ENCODE data around the gene CD180. TPM values are rescaled to one million over a fixed set of nuclear protein-coding genes. Genes with fewer than 3 reads are reported as not detected.

CD180 gene
- total and polyA plus RNA-seq, 8 donors = under 0.01 to 2.6 (median 0.37) TPM; not detected in 1

DNA sequence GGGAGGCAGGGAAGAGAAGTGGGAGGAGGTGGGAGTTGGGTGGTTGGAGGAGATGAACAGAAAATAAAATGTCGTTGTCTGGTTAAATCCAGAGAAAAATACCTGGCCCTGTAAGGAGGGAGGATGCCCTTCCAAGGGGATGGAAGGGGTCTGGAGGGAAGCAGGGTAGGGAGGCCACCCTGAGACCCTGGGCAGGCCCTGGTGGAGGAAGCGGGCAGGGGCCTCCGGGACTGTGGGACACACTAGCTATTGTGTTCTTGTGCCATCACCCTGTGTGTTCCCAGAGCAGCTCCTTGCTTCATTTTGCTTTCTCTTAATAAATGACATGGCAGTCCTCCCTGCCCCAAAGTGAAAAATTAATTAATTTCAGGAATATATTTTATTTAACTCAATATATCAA is 11.8 kb upstream of the CD180 start:
- H3K36me3 ChIP-seq = no peaks in the 10 kb centered on the region
- no peaks in the 10 kb centered on the region for H3K27me3 ChIP-seq
- H3K27ac ChIP-seq = no peak overlapping the region
- no peak for TF ChIP-seq POLR2A (IDR thresholded peaks at IDR 0.05)
- TF ChIP-seq, protein P1, sequence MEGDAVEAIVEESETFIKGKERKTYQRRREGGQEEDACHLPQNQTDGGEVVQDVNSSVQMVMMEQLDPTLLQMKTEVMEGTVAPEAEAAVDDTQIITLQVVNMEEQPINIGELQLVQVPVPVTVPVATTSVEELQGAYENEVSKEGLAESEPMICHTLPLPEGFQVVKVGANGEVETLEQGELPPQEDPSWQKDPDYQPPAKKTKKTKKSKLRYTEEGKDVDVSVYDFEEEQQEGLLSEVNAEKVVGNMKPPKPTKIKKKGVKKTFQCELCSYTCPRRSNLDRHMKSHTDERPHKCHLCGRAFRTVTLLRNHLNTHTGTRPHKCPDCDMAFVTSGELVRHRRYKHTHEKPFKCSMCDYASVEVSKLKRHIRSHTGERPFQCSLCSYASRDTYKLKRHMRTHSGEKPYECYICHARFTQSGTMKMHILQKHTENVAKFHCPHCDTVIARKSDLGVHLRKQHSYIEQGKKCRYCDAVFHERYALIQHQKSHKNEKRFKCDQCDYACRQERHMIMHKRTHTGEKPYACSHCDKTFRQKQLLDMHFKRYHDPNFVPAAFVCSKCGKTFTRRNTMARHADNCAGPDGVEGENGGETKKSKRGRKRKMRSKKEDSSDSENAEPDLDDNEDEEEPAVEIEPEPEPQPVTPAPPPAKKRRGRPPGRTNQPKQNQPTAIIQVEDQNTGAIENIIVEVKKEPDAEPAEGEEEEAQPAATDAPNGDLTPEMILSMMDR (IDR thresholded peaks at IDR 0.05) = no peak
- TF ChIP-seq POLR2AphosphoS5 (IDR thresholded peaks at IDR 0.05) = no peak
- no peak for TF ChIP-seq EP300 (IDR thresholded peaks at IDR 0.05)
- no peaks in the 10 kb centered on the region for H3K9me3 ChIP-seq
- WGBS, 5 donors = 90 to 98% (median 97%) methylated on average over 3 of the region's 3 CpGs
- peaks cover 7 to 52% (median 12%) of the 10 kb centered on the region in 4 donors for H3K4me1 ChIP-seq
- H3K4me3 ChIP-seq = no peak overlapping the region
- intact Hi-C loops (cut with DNase I; ENCODE audit: low total_unique reads) = loop anchor here (5.0 to 10.0 kb wide), 2 partner anchors 46 to 404 kb away; no protein-coding TSS in a partner anchor
- no peak for DNase-seq

DNA sequence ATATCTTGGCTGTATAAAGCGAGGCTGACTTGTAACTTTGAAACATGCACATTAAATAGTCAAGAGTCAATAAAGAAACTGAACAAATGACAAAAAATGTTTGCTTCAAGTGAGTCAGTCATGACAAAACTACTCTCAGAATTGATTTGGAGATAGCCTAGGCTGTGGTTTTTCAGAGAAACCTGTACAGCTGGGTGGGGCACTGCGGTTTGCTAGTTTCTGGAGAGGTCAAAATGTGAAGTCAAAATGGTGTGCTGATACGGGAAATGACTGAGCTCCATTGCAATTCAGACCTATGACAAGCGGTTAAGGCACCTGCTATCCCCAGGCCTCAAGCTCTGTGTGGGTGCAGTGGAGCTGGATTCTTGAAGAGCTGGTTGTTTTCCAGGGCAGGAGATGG is 10.3 kb upstream of the CD180 start:
- H3K27me3 ChIP-seq = no peaks in the 10 kb centered on the region
- no peaks in the 10 kb centered on the region for H3K9me3 ChIP-seq
- 25 to 50% (median 44%) methylated on average over 4 of the region's 4 CpGs for WGBS, 5 donors
- no peaks in the 10 kb centered on the region for H3K36me3 ChIP-seq
- peak overlapping the region in 3 of 5 donors; percentile 41 to 80 (median 64) for H3K27ac ChIP-seq
- TF ChIP-seq POLR2A (IDR thresholded peaks at IDR 0.05) (no peak), POLR2AphosphoS5 (IDR thresholded peaks at IDR 0.05) (peak in 2 of 3 donors; percentile 31 to 71)
- H3K4me1 ChIP-seq = peaks cover 7 to 53% (median 12%) of the 10 kb centered on the region in 4 donors
- intact Hi-C loops (cut with DNase I; ENCODE audit: low total_unique reads) = loop anchor here (5.0 to 10.0 kb wide), 2 partner anchors 45 to 402 kb away; no protein-coding TSS in a partner anchor
- peak; percentile 72 to 90 for DNase-seq
- H3K4me3 ChIP-seq = no peak overlapping the region

DNA sequence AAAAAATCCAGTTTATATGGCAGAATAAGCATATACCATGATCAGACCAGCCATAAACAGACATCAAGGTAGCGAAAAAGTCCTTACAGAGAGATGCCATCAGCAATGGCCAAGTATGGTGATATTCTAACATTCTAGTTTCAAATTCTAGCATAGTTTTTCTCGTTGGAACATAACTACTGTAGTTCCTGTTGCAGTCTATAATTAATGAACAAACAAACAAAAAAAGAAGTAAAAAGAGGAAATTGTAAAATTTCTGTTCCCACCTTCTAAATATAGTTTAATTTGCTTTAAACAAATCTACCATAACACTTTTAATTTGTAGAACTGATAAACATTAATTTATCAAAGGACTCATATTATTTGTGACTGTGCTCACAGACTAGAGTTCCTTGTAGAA is 9.9 kb upstream of the CD180 start:
- no peak for DNase-seq
- H3K36me3 ChIP-seq = no peaks in the 10 kb centered on the region
- no peak overlapping the region for H3K4me3 ChIP-seq
- intact Hi-C loops (cut with DNase I; ENCODE audit: low total_unique reads) = loop anchor here (5.0 to 10.0 kb wide), 2 partner anchors 44 to 402 kb away; no protein-coding TSS in a partner anchor
- TF ChIP-seq, protein P1 (IDR thresholded peaks at IDR 0.05) = no peak
- TF ChIP-seq POLR2A (IDR thresholded peaks at IDR 0.05) (no peak), EP300 (IDR thresholded peaks at IDR 0.05) (no peak)
- H3K27me3 ChIP-seq = no peaks in the 10 kb centered on the region
- no peaks in the 10 kb centered on the region for H3K9me3 ChIP-seq
- 63 to 72% (median 66%) methylated on average over 2 of the region's 2 CpGs for WGBS, 5 donors
- H3K27ac ChIP-seq = peak overlapping the region in 4 of 5 donors; percentile 21 to 80 (median 50)
- H3K4me1 ChIP-seq = peaks cover 7 to 53% (median 12%) of the 10 kb centered on the region in 4 donors

DNA sequence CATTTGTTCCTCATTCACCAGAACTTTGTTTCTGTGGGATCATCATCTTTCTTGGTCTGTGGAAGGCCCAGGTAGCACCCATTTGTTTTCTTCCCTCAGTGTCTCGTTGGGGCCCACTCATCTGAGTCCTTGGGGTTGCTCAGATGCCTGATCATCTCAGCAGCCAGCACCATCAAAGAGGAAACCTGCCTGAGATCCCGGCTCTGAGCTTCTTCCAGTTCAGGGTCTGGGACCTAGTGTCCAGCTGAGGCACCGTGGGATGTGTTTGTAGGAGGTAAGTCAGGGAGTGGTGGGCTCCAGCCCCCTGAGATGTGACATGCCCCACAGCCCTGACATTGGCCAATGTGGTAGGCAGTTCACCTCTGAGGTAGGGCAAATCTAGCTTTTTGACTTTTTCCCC is 9.4 kb upstream of the CD180 start:
- H3K4me3 ChIP-seq = no peak overlapping the region
- peaks cover 0 to 3% (median 0%) of the 10 kb centered on the region in 4 donors for H3K9me3 ChIP-seq
- H3K36me3 ChIP-seq = no peaks in the 10 kb centered on the region
- H3K27me3 ChIP-seq = no peaks in the 10 kb centered on the region
- H3K4me1 ChIP-seq = peaks cover 7 to 53% (median 12%) of the 10 kb centered on the region in 4 donors
- 79 to 96% (median 92%) methylated on average over 3 of the region's 3 CpGs for WGBS, 5 donors
- intact Hi-C loops (cut with DNase I; ENCODE audit: low total_unique reads) = loop anchor here (5.0 to 10.0 kb wide), 2 partner anchors 44 to 401 kb away; no protein-coding TSS in a partner anchor
- H3K27ac ChIP-seq = peak overlapping the region; percentile 18 to 80 (median 35)
- TF ChIP-seq POLR2AphosphoS5 (IDR thresholded peaks at IDR 0.05) (no peak), EP300 (IDR thresholded peaks at IDR 0.05) (no peak), POLR2A (IDR thresholded peaks at IDR 0.05) (no peak)
- TF ChIP-seq, protein P1 (IDR thresholded peaks at IDR 0.05) = no peak
- DNase-seq = no peak

DNA sequence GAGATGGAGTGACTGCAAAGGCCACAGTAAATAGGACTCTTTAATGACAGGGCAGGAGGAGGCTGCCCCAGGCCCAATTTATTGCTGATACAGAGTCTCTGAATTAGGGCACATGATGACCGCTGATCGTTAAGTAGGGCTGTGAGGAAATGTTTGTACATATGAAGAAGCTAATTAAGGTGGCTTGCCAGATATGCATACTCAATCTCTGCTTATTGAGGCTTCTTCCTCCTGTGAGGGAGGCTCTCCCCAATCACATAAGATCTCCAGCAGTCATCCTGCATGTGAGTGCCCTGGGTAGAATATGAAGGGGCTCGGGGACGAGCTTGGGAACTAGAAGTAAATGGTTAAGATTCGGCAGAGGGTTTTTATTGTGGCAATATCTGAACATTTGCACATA is 8.2 kb upstream of the CD180 start:
- TF ChIP-seq, protein P1 (IDR thresholded peaks at IDR 0.05) = no peak
- TF ChIP-seq POLR2A (IDR thresholded peaks at IDR 0.05) = no peak
- no peak for TF ChIP-seq POLR2AphosphoS5 (IDR thresholded peaks at IDR 0.05)
- H3K36me3 ChIP-seq = no peaks in the 10 kb centered on the region
- no peak for DNase-seq
- peaks cover 0 to 4% (median 0%) of the 10 kb centered on the region in 4 donors for H3K9me3 ChIP-seq
- H3K4me1 ChIP-seq = peaks cover 7 to 53% (median 12%) of the 10 kb centered on the region in 4 donors
- intact Hi-C loops (cut with DNase I; ENCODE audit: low total_unique reads) = loop anchor here (5.0 to 10.0 kb wide), 2 partner anchors 43 to 400 kb away; no protein-coding TSS in a partner anchor
- WGBS, 5 donors = 66 to 83% (median 77%) methylated on average over 5 of the region's 5 CpGs
- H3K27me3 ChIP-seq = no peaks in the 10 kb centered on the region
- H3K4me3 ChIP-seq = no peak overlapping the region
- peak overlapping the region in 1 of 5 donors; percentile 48 for H3K27ac ChIP-seq

Data from stomach (tissue), 9 donors.